Retina (tissue), 1 donor: ENCODE measurements around the gene NRIP3.
A peak's percentile ranks its signal among the peaks of the same experiment; 100 is the strongest.
"Not testable (repeated sequence)": the region's sequence is repeated elsewhere in the genome, so short reads cannot be mapped to it uniquely, and the experiment has no call there.

Experiments
- DNase-seq: peaks from one replicate; pipeline ENCODE4 v3.0.0-alpha.2; 2016

The NRIP3 gene

DNA sequence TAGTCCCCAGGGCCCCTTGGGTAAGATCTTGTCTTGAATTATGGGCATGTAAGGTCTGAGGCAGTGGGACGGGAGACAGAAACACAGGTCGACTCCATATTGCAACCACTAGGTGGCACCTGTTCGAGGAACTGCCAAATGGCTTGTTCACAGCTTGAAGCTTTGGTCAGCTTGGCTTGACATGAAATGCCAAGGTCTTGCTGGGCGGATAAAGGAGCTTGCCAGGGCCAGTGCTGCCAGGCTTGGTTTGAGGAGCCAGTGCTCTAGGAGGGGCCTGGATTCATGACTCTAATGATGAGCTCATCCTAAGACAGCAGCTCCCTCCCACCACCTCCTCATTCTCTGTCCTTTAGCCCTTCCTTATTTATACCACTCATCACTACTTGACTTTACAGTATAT is 11.9 kb upstream of the NRIP3 start:
- peak; percentile 78 for DNase-seq

GRCh38 chr11:9014826-9015225 is 11.0 kb upstream of the NRIP3 start:
- no peak for DNase-seq

DNA sequence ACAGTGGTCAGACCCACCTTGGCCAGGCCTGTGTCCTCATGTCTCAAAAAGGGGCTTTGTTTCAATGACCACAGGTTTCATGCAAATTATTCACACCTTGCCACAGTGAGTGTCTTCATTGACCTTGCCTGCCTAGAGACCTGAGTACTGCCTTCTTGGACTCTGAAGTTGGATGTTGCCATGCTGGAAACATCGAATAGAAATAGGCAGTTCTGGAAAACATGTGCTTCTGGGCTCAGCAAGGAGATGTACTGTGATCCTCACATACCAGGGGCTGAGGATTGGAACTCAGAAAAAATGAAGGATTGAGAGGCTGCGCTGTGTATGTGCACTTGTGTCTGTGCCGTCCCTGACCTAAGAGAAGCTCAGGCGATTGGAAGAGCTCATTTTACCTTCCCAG is 9.6 kb upstream of the NRIP3 start:
- DNase-seq, result no peak

- not testable (repeated sequence) for DNase-seq
These were observed 5.7 kb upstream of the NRIP3 start for GRCh38 chr11:9009538-9009937.

DNA sequence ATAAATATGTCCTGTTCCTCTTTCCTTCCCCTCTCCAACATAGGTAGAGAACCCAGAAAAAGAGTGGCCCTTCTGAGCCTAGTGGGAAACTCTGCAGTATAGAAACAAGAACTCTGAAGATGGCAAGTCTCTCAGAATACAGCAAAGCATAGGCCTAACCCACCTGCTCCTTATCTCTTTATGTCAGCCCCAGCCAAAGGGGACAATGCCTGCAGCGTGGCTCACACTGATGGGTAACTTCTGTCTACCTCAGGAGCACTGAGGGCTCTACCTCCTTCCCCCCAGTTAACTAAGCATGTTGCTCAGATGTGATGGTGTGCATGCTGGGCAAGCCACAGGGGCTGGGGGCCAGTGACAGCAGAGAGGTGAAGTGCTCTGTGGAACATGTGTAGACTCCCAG is 4.9 kb upstream of the NRIP3 start:
- no peak for DNase-seq

DNA sequence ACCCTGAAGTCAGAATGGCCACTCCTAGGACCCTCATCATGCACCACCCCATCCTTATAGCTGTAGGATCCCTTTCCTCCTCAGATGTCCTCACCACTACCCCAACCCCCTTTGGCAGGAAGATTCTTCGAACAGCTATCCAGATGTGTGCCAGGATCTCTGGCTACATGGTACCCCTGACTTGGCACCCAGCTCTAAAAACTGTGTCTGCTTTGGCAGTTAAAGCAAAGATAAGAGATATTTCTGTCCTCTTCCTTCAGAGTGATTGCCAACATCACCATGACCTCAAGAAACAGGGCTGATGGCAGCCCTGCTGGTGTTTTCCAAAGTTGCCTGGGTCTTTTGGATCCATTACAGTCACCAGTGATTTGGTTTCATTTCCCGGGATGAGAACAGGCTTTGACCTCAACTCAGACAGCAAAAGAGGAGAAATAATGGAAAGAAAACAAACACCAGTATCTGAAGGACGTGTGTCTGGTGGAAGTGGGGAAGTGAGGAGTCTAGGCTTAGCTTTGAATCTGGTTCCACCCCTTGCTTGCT is 4.3 kb upstream of the NRIP3 start:
- DNase-seq, result no peak

GRCh38 chr11:9005087-9005486 is 1.3 kb upstream of the NRIP3 start:
- peak; percentile 16 for DNase-seq

GRCh38 chr11:9004183-9004926 is 554 bp upstream of the NRIP3 start:
- no peak for DNase-seq

DNA sequence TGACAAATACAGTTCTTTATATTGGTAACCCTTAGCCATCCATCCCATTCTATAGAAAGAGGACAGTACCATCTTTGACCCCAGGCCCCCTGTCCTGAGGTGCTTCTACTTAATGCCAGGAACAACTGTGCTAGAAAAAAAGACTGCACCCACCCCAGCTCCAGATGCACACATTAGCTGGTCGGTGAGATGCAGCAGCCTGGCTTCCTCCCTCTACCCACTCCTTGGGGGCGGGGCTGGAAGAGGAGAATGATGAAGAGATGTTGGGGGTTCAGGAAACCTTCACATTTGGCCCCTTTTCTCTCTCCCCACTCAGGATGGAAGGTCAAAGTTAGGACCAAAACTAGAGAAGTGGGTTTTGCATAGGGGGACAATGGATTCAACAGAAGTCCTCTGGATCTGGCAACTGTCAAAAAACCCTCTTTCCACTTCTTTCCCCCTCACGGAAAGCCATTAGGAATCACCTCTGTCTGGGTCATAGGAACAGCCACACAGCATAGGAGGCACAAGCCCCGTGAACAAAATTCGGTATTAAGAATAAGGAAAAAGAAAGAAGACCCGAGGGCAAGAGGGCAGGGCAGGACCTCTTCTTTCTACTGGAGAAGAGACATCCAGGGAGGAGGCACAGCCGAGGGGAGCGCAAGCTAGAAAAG is 755 bp downstream of the NRIP3 start:
- DNase-seq, result peak; percentile 16

- no peak for DNase-seq
These were observed 2.1 kb downstream of the NRIP3 start for GRCh38 chr11:9001736-9002135.

GRCh38 chr11:8998017-8998416 is 5.8 kb downstream of the NRIP3 start:
- DNase-seq, result no peak

GRCh38 chr11:8997451-8997850 is 6.3 kb downstream of the NRIP3 start:
- no peak for DNase-seq

DNA sequence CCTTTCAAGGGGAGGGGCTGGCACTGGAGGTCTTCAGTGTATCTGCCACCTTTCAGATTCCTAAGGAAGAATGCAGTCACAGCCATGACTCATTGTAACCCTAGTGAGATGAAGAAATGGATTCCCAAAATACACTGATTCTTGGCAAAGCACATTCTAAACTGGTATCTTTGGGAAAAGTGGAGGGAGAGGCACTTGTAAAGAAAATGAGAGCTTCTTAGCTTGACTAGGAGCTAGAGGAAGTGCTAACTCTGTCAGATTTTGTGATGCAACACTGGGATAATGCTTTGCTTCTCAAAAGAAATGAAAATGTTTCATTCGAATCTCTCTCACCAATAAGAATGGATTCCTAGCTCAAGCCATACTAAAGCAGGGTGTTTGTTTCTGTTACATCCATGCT is 14.3 kb downstream of the NRIP3 start:
- no peak for DNase-seq

DNA sequence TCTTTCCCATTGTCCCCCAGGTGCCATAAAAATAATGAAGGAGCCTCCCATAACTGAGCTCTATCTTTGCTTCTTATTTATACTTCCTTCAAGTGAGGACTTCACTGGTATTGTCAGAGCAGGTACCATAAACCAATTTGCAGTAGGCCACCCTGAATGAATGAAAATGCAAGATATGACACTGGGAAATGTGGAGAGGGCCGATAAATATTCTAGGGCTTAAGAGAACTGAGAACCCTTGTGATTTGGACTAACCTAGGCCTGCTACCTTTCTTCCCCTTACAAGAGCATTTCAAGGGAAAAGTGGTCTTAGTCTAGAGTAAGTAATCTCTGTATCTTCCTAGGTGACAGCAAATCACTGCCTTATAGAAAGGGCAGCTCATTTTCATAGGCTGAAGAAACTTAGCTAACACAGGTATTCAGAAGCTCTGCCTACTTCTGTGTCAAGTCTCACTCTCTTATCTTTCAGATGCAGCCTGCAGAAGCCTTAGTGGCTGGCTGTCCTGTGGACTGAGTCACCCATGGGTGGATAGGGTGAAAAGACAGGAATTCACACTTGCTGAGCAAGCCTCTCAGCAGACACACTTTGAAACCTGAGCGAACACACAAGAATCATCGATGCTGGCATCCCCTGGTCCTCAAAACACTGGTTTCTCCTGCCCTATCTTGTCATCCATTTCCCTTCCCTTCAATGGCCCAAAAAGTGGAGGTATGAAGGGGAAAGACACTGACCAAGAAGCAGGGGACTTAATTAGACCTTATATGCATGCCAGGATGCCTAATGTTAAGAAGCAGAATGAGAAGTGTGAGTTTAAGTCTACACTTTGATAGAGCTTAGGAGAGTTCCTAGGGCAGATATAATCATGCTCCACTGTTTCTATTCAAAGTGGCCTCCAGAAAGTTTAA is 15.2 kb downstream of the NRIP3 start:
- DNase-seq, result no peak

GRCh38 chr11:8987446-8987845 is 16.4 kb downstream of the NRIP3 start:
- DNase-seq, result no peak

DNA sequence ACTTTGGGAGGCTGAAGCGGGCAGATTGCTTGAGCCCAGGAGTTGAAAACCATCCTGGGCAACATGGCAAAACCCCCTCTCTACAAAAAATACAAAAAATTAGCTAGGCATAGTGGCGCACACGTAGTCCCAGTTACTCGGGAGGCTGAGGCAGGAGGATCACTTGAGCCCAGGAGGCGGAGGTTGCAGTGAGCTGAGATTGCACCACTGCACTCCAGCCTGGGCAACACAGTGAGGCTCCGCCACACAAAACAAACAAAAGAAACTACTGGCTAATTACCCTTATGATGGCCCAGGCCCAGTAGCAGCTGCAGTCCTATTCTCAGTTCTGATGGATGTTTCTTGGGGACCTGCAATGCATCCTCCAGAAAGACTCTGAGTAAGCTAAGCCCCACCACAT is 17.0 kb downstream of the NRIP3 start:
- not testable (repeated sequence) for DNase-seq

DNA sequence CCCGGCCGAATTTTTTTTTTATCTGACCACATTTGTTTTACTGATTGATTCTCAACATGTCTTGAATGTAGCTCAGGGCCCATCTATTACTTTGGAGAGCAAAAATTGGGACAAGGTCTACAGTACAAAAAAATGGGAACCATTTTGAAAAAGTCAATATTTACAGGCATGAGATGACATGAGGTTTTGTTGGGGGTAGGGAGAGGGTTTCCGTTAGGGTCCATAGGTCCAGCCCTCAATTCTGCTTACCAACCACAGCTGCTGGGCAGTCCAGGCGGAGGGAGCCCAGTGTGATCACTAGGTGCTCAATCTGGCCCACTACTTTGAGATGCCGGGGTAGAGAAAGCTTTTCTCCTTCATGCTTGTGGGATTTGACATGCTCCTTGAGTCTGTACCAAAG is 18.3 kb downstream of the NRIP3 start:
- no peak for DNase-seq

- DNase-seq, result no peak
These were observed 20.2 kb downstream of the NRIP3 start for GRCh38 chr11:8983552-8983951.

- DNase-seq, result no peak
These were observed 23.3 kb downstream of the NRIP3 start for GRCh38 chr11:8980485-8980884.

DNA sequence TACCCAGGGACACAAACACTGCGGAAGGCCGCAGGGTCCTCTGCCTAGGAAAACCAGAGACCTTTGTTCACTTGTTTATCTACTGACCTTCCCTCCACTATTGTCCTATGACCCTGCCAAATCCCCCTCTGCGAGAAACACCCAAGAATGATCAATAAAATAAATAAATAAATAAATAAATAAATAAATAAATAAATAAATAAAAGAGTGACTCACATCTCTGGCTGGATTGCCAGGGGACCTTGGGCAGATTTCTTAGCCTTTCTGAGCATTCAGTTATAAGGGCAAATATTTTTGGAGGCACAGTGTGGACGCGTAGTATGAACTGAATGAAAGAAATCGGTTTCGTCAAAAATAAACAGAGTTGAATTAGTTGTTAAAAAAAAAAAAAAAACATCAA is 24.4 kb downstream of the NRIP3 start:
- DNase-seq, result not testable (repeated sequence)

- no peak for DNase-seq
These were observed 30.7 kb downstream of the NRIP3 start for GRCh38 chr11:8973121-8973520.

DNA sequence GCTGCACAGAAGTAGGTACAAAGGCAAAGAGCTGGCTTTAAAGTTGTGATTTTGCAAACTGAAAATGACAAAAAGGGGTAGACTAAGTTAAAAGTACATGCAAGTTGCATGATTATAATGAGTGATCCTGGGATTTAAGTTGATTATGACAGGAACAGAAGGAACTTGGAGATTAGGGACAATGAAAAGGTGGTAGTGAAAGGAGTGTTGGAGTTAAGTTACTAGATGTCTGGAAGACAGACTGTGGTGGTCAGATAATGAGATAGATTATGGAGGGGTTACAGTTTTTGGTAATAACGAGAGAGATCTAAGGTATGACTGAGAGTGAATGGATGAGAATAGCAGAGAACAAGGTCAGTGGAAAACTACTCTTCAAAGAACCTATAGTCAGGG is 31.9 kb downstream of the NRIP3 start:
- no peak for DNase-seq

DNA sequence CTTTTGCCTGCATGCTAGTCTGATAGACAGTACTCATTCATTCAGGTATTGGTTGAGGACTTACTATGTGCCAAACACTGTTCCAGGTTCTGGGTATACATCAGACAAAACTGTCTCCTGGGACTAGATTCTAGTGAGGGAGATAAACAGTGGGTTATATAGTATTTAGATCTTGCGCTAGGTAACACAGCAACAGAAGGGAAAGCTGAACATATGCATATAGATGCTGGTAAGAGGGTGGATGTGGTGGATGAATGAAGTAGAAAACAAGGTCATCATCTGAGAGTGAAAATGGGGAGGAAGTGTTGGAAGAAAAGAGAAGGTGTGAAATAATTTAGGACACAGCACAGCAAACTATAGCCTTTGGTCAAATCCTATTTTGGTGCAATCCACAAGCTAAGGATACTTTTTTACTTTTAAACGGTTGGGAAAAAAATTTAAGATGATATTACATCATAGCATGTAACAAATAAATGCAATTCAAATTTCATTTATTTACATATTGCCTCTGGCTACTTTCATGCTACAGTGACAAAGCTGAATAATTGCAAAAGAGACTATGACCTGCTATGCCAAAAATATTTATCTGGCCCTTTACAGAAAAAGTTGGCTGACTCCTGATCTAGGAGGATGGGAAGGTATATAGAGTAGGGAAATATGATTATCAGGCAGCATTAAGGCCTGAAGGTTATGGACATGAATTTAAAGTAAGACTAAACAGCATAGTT is 32.4 kb downstream of the NRIP3 start:
- DNase-seq, result no peak
